Activated T-cell treated with anti-CD3 and anti-CD28 coated beads for 24 hours (primary cell): ENCODE measurements around the gene GPX2.

ENCODE experiments used
- DNase-seq: peaks from one replicate; pipeline ENCODE4 v3.0.0-alpha.2; 2020; ENCODE audit warnings: low read depth

The GPX2 gene

GRCh38 chr14:64939817-64940190, 2.7 kb downstream of the GPX2 start:
- no peak for DNase-seq

- no peak for DNase-seq
Measured at GRCh38 chr14:64938972-64939816, 3.4 kb downstream of the GPX2 start.

- DNase-seq: no peak
Measured at GRCh38 chr14:64937821-64938193, 4.7 kb downstream of the GPX2 start.

GRCh38 chr14:64937171-64937820, 5.2 kb downstream of the GPX2 start:
- no peak for DNase-seq

- DNase-seq: no peak
Measured at GRCh38 chr14:64935508-64935907, 7.0 kb downstream of the GPX2 start.

- DNase-seq: no peak
Measured at GRCh38 chr14:64934338-64934929, 8.1 kb downstream of the GPX2 start.

GRCh38 chr14:64932231-64932630, 10.3 kb downstream of the GPX2 start:
- DNase-seq: no peak

GRCh38 chr14:64931123-64931522, 11.4 kb downstream of the GPX2 start:
- DNase-seq: no peak

- DNase-seq: no peak
Measured at GRCh38 chr14:64930085-64930843, 12.3 kb downstream of the GPX2 start.

- no peak for DNase-seq
Measured at GRCh38 chr14:64929014-64929359, 13.6 kb downstream of the GPX2 start.

- DNase-seq: no peak
Measured at GRCh38 chr14:64928239-64929013, 14.1 kb downstream of the GPX2 start.

- no peak for DNase-seq
Measured at GRCh38 chr14:64927031-64927430, 15.5 kb downstream of the GPX2 start.

- no peak for DNase-seq
Measured at GRCh38 chr14:64926398-64926995, 16.0 kb downstream of the GPX2 start.

- no peak for DNase-seq
Measured at GRCh38 chr14:64923015-64923414, 19.5 kb downstream of the GPX2 start.

GRCh38 chr14:64920465-64920864, 22.1 kb downstream of the GPX2 start:
- DNase-seq: no peak

- no peak for DNase-seq
Measured at GRCh38 chr14:64919618-64920017, 22.9 kb downstream of the GPX2 start.

- DNase-seq: no peak
Measured at GRCh38 chr14:64919215-64919614, 23.3 kb downstream of the GPX2 start.

GRCh38 chr14:64918216-64918615, 24.3 kb downstream of the GPX2 start:
- no peak for DNase-seq

GRCh38 chr14:64915797-64916196, 26.7 kb downstream of the GPX2 start:
- no peak for DNase-seq

GRCh38 chr14:64915029-64915424, 27.5 kb downstream of the GPX2 start:
- no peak for DNase-seq

GRCh38 chr14:64914237-64915028, 28.1 kb downstream of the GPX2 start, which contains the start of gene CHURC1:
Gene CHURC1, plus strand, starts transcription at chr14:64914455. Its CDS starts 41 bp downstream, at chr14:64914496.
- peak; percentile 95 for DNase-seq
